HG03139 (cell line): ENCODE results near the gene SMOC1.

ENCODE experiments used
- ATAC-seq: cut with Tn5 transposase; IDR thresholded peaks from one replicate; pipeline ENCODE4 v1.9.1; 2021; ENCODE audit not compliant: unreplicated experiment

Gene SMOC1, protein sequence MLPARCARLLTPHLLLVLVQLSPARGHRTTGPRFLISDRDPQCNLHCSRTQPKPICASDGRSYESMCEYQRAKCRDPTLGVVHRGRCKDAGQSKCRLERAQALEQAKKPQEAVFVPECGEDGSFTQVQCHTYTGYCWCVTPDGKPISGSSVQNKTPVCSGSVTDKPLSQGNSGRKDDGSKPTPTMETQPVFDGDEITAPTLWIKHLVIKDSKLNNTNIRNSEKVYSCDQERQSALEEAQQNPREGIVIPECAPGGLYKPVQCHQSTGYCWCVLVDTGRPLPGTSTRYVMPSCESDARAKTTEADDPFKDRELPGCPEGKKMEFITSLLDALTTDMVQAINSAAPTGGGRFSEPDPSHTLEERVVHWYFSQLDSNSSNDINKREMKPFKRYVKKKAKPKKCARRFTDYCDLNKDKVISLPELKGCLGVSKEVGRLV

GRCh38 chr14:69879175-69880043 lies at the start of gene SMOC1:
Gene SMOC1 (plus strand): TSS chr14:69879416. CDS start chr14:69879679, 263 bp downstream.
- ATAC-seq: no peak

DNA sequence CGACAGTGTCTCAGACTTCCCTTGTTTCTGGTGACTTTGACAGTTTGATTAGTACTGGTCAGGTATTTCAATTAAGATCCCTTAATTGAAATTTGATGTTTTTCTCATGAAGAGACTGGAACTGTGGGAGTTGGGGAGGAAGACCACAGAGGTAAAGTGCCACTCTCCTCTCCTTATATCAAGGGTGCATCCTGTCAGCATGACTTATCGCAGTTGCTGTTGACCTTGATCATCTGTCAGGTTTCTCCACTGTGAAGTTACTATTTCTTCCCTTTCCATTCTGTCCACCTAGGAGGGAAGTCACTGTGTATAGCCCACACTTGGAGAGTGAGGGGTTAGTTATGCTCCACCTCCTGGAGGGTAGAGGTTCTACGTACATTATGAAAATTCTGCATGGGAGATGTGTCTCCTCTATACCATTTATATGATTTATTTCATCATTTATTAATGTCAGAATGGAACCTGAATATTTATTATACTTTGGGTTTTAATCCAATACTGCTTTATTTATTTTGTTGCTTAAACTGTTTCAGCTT lies 40.3 kb upstream of the SMOC1 start:
- no peak for ATAC-seq

DNA sequence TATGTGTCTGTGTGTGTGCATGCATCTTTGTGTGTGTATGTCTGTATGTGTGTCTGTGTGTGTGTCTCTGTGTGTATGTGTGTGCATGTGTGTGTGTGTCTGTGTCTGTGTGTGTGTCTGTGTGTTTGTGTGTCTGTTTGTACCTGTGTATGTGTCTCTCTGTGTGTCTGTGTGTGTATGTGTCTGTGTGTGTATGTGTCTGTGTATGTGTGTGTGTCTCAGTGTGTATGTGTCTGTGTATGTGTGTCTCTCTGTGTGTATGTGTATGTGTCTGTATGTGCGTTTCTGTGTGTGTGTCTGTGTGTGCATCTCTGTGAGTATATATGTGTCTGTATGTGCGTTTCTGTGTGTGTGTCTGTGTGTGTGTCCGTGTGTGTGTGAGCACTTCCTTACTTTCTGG lies 39.6 kb upstream of the SMOC1 start:
- no peak for ATAC-seq

- no peak for ATAC-seq
These were observed 37.6 kb upstream of the SMOC1 start for GRCh38 chr14:69841656-69842055.

DNA sequence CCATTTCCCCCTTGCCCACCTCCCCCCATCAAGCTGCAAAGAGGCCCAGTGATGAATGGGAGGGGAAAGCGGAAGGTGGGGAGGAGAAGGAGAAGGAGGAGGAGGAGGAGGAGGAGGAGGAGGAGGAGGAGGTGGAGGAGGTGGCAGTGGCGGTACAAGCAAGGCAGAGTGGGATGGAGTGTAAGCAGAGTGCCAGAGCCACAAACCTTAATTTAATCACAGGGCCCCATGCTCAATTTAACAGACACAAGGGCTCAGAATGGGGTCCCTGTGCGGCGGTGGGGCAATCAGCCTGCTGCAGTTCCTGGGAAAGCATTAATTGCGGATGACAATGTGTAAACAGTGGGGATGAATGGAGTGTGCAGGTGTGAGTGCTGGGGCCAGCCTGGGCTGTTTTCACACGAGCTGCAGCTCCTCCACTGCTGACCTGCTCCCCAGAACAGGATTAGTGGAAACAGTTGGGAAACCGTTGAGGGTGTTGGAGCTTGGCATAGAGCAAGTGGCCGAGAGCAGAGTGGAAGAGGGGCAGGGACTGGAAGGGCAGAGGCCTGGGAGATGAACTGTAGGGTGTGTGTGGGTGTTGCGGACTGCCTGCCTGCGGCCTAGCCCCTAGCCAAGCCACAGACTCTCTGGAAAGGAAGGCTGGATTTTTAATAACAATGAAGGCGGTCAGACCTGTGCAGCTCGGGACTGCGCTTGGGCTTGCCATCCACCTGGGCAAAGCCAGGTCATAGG lies 36.4 kb upstream of the SMOC1 start:
- ATAC-seq: no peak

GRCh38 chr14:69844171-69844570 lies 35.0 kb upstream of the SMOC1 start:
- ATAC-seq: no peak

DNA sequence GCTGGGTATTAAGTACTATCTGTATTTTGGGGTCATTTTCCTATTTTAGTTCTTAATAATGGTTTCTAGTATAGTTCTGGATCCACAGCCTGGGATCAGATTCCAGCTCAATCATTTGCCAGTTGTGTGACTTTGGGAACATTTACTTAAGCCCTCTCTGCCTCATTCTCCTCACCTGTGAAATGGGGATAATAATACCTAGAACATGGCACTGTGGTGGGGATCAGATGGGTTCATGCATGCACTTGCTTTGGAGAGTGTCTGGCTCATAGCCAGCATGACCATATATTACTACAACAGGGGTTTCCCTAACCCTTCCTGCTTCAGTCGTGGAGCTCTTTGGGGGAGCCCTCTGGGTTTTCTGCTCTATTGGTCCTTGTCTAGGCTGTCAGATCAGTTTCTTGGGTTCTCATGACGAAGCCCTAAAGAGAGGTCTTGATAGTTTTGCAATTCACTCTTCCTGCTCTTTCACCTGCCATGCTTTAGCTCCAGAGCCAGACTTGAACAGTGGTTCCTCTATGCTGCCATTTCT lies 34.1 kb upstream of the SMOC1 start:
- no peak for ATAC-seq

- no peak for ATAC-seq
These were observed 33.4 kb upstream of the SMOC1 start for GRCh38 chr14:69845787-69846186.

DNA sequence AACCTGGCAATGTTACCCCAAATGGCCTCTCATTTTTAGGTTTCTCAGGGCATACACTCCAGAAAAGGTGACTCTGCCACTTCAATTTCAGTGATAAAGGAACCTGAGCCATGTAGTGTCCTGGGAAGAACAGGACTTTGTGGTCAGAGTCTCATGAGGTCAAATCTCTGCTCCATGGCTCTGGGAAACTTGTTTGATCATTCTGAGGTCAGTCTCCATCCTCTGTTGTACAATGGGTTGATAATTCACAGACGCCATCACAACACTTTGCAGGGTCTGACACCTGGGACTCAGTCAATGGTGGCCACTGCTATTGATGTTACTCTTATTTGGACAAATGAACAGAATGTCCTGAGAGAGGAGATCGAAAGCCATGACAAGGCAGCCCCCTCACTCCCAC lies 31.1 kb upstream of the SMOC1 start:
- ATAC-seq: no peak

GRCh38 chr14:69848903-69849391 lies 30.3 kb upstream of the SMOC1 start:
- no peak for ATAC-seq

DNA sequence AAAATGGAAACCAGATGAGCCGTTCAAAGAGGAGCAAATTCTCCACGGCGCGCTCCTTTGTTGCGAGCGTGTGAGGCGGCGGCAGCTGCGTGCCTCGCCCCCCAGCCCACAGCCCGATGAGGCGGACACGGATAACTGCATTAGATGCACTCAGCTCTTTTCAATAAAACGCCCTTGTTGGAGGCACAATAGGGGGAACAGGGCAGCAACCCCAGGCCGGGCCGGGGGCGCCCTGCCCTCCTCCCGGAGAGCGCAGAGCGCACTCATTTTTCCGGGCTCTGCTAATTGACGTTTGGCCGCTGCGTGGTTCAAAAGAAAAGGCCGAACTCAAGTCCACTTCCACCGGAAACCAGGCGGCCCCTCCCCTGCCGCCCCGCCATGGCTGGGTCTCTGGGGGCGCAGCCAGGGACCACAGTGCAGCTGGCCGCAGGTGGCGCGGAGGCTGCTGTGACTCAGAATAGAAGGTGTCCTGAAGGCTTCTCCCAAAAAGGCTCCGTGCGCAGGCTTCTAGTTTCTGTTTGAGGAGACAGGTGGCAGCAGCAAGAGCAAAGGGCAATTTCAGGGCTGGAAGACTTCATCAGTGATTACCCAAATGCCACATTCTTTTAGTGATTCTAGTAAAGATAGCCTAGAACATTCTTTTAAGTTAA lies 29.0 kb upstream of the SMOC1 start:
- ATAC-seq: no peak

- ATAC-seq: no peak
These were observed 28.5 kb upstream of the SMOC1 start for GRCh38 chr14:69850736-69851112.

- no peak for ATAC-seq
These were observed 26.5 kb upstream of the SMOC1 start for GRCh38 chr14:69852531-69853321.

- no peak for ATAC-seq
These were observed 25.4 kb upstream of the SMOC1 start for GRCh38 chr14:69853774-69854173.

DNA sequence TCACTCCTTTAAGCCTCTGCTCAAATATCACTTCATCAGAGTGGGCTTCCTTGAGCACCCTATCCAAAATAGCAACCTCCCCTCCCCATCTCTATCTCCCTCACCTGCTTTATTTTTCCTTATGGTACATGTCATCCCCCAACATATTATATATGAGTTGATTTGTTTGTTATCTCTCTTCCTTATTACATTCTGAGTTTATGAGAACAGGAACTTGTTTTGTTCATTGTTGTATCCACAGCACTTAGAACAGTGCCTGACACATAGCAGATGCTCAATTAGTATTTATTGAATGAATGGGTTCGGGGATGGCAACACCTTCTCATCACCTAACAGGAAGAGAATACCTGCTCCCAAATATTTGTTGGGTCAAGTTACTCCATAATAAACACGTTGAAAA lies 24.6 kb upstream of the SMOC1 start:
- ATAC-seq: no peak

- no peak for ATAC-seq
These were observed 23.9 kb upstream of the SMOC1 start for GRCh38 chr14:69855180-69855832.

DNA sequence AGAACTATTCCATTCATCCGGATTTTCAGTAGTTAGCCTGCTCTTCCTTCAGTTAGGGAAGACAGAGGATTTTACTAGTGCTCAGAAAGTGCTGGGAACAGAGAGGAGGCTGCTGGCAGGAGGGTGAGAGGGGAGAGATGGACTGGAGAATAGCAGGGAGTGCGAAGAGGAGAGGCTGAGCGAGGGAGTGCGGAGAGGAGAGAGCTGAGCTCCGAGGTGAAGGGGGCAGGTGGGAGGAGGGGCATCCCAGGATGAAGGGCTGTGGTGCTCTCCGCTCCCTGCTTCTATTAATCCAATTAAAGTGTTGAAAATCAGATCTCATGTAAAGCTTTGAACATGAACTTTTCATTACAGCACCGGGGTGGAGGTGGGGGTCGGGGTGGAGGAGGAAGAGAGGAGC lies 20.4 kb upstream of the SMOC1 start:
- ATAC-seq: no peak

DNA sequence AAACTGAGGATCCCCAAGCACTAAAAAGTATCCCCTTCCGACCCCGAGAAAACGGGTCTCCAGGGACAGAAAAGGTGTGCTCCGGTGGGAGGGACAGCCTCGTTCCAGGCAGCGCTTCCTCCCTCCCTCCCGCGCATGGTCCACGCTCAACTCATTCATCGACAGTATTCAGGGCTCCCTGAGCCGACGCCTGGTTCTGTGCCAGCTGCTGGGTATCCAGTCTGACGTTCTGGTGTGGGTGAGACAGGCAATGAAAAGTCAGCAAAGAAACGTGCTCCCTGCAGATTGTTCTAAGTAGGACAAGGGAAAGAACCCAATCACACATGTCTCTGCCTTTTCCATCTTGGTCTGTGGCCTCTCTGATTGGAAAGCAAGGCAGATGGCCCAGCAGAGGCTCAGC lies 19.6 kb upstream of the SMOC1 start:
- no peak for ATAC-seq

DNA sequence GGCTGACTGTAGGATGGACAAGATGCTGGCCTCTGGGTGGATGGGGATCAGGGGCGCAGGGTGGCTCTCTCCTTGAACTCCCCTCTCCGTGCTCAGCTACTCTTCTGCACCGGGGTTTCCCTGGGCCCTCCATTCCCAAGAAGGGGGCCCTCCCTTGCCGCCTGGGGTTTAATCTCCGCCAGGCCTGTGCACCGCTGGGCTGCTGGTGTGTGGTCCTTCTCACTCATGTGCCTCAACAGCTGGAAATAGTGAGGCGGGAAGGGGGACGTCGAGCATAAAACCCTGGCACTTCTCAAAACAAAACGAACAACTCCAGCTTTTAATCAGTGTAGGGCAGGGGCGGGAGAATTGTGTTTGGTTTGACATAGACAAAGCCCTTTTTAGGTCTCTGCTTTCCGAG lies 19.0 kb upstream of the SMOC1 start:
- ATAC-seq: no peak
